MCF 10A (cell line): ENCODE results near the gene PCNX4. TPM values are rescaled to one million over a fixed set of nuclear protein-coding genes. Genes with fewer than 3 reads are reported as not detected.

Experiments
- BruUV-seq: library from RNA; stranded (reverse); fragments of 400-500 nt; replicated peaks from 2 replicates; lab custom pipeline; 2021; lab: Mats Ljungman, UMichigan
- CTCF ChIA-PET: fragments of 300-600 bp; sonication (Branson Sonifier 250); formaldehyde crosslinking; extraction: SDS; loops from one replicate; lab custom pipeline; 2021; ENCODE audit warnings: antibody characterized with exemption, inconsistent platforms; lab: Yijun Ruan, JAX
- POLR2A ChIA-PET: fragments of 300-600, 350-650 bp; sonication (Branson Sonifier 250); formaldehyde crosslinking; extraction: SDS; loops from one replicate; lab custom pipeline; 2020; ENCODE audit warnings: antibody characterized with exemption, inconsistent platforms; lab: Yijun Ruan, JAX
- DNase-seq: peaks from one replicate; pipeline ENCODE4 v3.0.0-alpha.2; 2018; ENCODE audit not compliant: unreplicated experiment
- H3K27ac Mint-ChIP-seq: one replicate; pipeline ENCODE4 v1.8.0; 2022; ENCODE audit warnings: mild to moderate bottlenecking, low read depth, mixed read lengths; ENCODE audit not compliant: unreplicated experiment
- H3K27me3 Mint-ChIP-seq: one replicate; pipeline ENCODE4 v1.8.0; 2022; ENCODE audit warnings: mixed read lengths; ENCODE audit not compliant: insufficient read depth, unreplicated experiment
- H3K36me3 Mint-ChIP-seq: one replicate; pipeline ENCODE4 v1.8.0; 2022; ENCODE audit warnings: mild to moderate bottlenecking, moderate library complexity, mixed read lengths; ENCODE audit not compliant: insufficient read depth, unreplicated experiment
- H3K4me1 Mint-ChIP-seq: one replicate; pipeline ENCODE4 v1.8.0; 2022; ENCODE audit warnings: mixed read lengths; ENCODE audit not compliant: insufficient read depth, unreplicated experiment
- H3K4me3 Mint-ChIP-seq: one replicate; pipeline ENCODE4 v1.8.0; 2022; ENCODE audit warnings: mild to moderate bottlenecking, moderate library complexity, mixed read lengths; ENCODE audit not compliant: unreplicated experiment
- H3K9me3 Mint-ChIP-seq: one replicate; pipeline ENCODE4 v1.8.0; 2022; ENCODE audit warnings: mixed read lengths; ENCODE audit not compliant: unreplicated experiment
- intact Hi-C: fragments of 100-400 bp; cut with micrococcal nuclease; formaldehyde crosslinking; loops from 2 replicates; pipeline ENCODE4 v1.14.1; 2022
- total RNA-seq: library from RNA; stranded (reverse); gene quantifications from 2 replicates; pipeline ENCODE4 v1.2.3, GENCODE V29; 2022
- TF ChIP-seq, protein P1 (sequence below): fragments of 200-600 bp; IDR thresholded peaks from one replicate; pipeline ENCODE4 v1.8.0; 2022; ENCODE audit warnings: antibody characterized with exemption, mild to moderate bottlenecking; ENCODE audit not compliant: unreplicated experiment

Gene PCNX4
- total RNA-seq, 1 experiment from 2014 or later: 62.8 TPM

DNA sequence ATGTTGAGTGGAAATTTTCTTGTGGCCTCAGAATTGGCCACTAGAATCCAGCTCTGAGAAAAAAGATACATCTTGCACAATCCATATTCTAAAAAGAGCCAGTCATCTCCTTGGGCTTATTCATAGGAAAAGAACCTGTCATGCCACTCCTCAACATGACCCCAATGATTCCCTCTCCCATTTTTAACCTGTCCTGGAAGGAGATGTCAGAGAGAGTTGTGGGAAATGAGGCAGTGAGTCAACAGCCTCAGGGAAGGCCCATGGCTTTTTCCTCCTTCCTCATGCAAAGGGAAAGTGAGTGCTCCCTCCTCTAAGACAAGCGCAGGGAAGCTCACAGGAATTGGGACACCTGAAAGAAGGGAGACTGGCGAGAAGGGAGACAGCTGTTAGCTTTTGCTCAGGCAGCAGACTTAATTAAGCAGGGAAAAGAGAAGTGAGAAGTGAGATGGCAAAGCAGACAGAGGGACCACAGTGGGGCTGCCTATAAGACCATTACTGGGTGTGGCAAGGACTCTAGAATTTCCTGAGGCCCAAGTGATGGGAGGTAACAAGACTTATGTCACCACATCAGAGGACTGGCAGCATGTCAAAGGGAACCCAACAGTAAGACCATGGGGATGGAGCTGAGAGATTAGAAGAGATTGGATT, 83.7 kb downstream of the PCNX4 start:
- no peaks in the 10 kb centered on the region for H3K27me3 Mint-ChIP-seq

DNA sequence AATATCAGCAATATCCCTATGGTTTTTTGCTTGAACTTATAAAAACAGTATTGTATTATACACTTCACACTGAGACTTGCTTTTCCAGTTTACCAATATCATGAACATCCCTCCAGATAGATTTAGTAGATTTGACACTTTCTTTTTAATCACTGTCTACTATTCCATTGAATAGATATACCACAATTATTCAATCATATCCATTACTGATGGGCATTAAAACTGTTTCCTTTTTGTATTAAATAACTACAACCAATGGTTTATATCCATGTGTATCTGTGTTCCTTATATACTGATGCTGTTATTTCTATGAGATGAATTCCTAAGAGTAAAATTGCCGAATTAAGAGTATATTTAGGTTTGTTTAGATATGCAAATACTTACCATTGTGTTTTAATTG, 86.4 kb downstream of the PCNX4 start:
- Mint-ChIP-seq H3K4me3 (no peak overlapping the region), H3K4me1 (peaks cover 20% of the 10 kb centered on the region), H3K27ac (no peak overlapping the region), H3K36me3 (no peaks in the 10 kb centered on the region), H3K9me3 (no peaks in the 10 kb centered on the region), H3K27me3 (no peaks in the 10 kb centered on the region)
- no peak for DNase-seq
- TF ChIP-seq, protein P1, sequence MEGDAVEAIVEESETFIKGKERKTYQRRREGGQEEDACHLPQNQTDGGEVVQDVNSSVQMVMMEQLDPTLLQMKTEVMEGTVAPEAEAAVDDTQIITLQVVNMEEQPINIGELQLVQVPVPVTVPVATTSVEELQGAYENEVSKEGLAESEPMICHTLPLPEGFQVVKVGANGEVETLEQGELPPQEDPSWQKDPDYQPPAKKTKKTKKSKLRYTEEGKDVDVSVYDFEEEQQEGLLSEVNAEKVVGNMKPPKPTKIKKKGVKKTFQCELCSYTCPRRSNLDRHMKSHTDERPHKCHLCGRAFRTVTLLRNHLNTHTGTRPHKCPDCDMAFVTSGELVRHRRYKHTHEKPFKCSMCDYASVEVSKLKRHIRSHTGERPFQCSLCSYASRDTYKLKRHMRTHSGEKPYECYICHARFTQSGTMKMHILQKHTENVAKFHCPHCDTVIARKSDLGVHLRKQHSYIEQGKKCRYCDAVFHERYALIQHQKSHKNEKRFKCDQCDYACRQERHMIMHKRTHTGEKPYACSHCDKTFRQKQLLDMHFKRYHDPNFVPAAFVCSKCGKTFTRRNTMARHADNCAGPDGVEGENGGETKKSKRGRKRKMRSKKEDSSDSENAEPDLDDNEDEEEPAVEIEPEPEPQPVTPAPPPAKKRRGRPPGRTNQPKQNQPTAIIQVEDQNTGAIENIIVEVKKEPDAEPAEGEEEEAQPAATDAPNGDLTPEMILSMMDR: no peak
- POLR2A ChIA-PET: interaction anchor here (1.1 kb wide), 1 partner anchor 13 kb away, joined by 4 read pairs; the partner anchor contains the start of gene DHRS7
- intact Hi-C loops: no loop called here
- BruUV-seq: no TSS peak
- CTCF ChIA-PET: interaction anchor here (1.5 kb wide), 1 partner anchor 113 kb away, joined by 3 read pairs; no protein-coding TSS in a partner anchor

More for the DNA sequence above, 83.7 kb downstream of the PCNX4 start:
- ChIA-PET POLR2A (interaction anchor here (1.8 to 3.1 kb wide), 2 partner anchors 11 to 17 kb away, joined by 5 to 17 read pairs; partner anchors contain the start of gene DHRS7), CTCF (interaction anchor here (0.6 to 1.2 kb wide), 3 partner anchors 9 to 213 kb away, joined by 3 to 4 read pairs (median 4); no protein-coding TSS in a partner anchor)
- Mint-ChIP-seq H3K27ac (no peak overlapping the region), H3K4me3 (no peak overlapping the region), H3K9me3 (no peaks in the 10 kb centered on the region), H3K4me1 (peaks cover 20% of the 10 kb centered on the region), H3K36me3 (no peaks in the 10 kb centered on the region)
- TF ChIP-seq, protein P1: no peak
- no TSS peak for BruUV-seq
- DNase-seq: peak; percentile 40
- intact Hi-C loops: no loop called here

DNA sequence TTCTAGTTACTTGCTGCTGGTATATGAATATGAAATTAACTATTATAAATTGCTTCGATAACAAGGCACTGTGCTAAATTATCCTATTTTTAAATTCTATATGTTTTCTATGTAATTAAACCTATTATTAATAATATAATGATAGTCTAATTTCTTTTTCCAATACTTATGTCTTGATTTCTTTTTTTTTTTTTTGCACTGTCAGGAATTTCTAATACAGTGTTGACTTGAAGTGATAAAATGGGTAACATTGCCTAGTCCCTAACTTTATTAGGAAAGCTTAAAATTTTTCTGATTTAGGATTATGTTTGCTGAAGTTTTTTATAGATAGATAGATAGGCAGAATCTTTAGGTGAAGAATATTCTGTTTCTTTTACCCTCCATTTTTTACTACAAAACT, 87.1 kb downstream of the PCNX4 start:
- no TSS peak for BruUV-seq
- POLR2A ChIA-PET: interaction anchor here (1.1 to 2.4 kb wide), 2 partner anchors 14 to 70 kb away, joined by 4 to 7 read pairs; partner anchors contain the start of genes DHRS7 and PPM1A
- no peak for DNase-seq
- Mint-ChIP-seq H3K9me3 (no peaks in the 10 kb centered on the region), H3K36me3 (no peaks in the 10 kb centered on the region), H3K27ac (peak overlapping the region; percentile 86), H3K27me3 (no peaks in the 10 kb centered on the region), H3K4me1 (peaks cover 20% of the 10 kb centered on the region), H3K4me3 (no peak overlapping the region)
- intact Hi-C loops: no loop called here
- TF ChIP-seq, protein P1: no peak
- CTCF ChIA-PET: interaction anchor here (0.6 to 1.5 kb wide), 2 partner anchors 114 to 214 kb away, joined by 3 read pairs; no protein-coding TSS in a partner anchor

DNA sequence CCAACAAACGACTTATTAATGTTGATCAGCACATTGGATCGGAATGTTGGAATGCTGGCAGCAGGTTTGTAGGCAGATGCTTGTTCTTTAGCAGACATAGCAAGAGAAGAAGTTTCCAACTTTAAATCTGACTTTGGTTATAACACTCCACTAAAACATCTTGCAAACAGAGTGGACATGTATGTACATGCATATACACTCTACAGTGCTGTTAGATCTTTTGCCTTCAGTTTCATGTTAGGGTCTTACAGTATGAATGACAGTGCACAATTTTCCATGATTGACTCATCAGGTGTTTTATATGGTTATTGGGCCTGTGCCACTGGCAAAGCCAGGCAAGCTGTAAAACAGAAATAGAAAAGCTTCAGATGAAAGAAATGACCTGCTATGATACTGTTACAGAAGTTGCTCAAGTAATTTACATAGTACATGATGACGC, 87.7 kb downstream of the PCNX4 start:
- DNase-seq: peak; percentile 68
- Mint-ChIP-seq H3K27ac (peak overlapping the region; percentile 86), H3K4me1 (peaks cover 20% of the 10 kb centered on the region), H3K4me3 (peak overlapping the region; percentile 13), H3K27me3 (no peaks in the 10 kb centered on the region), H3K9me3 (no peaks in the 10 kb centered on the region), H3K36me3 (no peaks in the 10 kb centered on the region)
- intact Hi-C loops: no loop called here
- TF ChIP-seq, protein P1: no peak
- ChIA-PET CTCF (interaction anchor here (0.5 to 10.7 kb wide), 4 partner anchors 14 to 215 kb away, joined by 3 to 118 read pairs (median 3); partner anchors contain the start of gene DHRS7), POLR2A (interaction anchor here (0.6 to 2.4 kb wide), 4 partner anchors 15 to 730 kb away, joined by 3 to 14 read pairs (median 6); partner anchors contain the start of genes DHRS7, PCNX4 and PPM1A)
- BruUV-seq: no TSS peak
